ENCODE data around the gene SRXN1. TPM values are rescaled to one million over a fixed set of nuclear protein-coding genes. Genes with fewer than 3 reads are reported as not detected.

Gene SRXN1
- total RNA-seq (2021; fragmentation: NEBNext Ultra II Directional; extraction: Animal tissue kit (Norgen Biotek cat#: 25700)) = 10 to 100 TPM; 50.0 to 65.4 (median 58.3) TPM
- long read RNA-seq, partial matches to known transcripts = 0 of 1 reads
- long read RNA-seq, other reads (novel, unspliced or antisense) = 0 of 1 reads

DNA sequence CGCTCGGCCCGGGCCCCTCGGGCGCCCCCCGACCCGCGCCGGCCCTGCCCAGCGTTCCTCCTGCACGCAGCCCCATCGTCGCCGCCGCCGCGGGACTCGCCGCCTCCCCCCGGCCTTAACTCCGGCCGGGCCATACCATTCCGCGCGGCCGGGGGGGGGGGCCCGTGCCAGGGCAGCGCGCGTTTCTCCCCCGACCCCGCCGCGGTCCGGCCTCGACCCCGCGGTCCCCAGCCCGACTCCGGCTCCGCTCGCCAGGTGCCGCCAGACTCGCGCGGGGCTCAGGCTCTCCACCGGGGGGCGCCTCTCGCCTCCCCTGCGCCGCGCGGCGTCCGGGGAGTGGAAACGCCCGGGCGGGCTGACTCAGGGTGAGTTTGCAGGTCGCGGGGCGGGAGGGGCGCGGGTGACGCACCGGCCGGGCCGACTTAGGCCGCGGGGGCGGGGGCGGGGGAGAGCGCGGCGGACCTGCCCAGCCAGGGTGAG lies at the start of gene SRXN1:
Gene SRXN1 (minus strand): TSS at position 91 of the 480 bp plus-strand sequence. CDS start 15 bp downstream, at position 76.
- TF ChIP-seq, protein P1, sequence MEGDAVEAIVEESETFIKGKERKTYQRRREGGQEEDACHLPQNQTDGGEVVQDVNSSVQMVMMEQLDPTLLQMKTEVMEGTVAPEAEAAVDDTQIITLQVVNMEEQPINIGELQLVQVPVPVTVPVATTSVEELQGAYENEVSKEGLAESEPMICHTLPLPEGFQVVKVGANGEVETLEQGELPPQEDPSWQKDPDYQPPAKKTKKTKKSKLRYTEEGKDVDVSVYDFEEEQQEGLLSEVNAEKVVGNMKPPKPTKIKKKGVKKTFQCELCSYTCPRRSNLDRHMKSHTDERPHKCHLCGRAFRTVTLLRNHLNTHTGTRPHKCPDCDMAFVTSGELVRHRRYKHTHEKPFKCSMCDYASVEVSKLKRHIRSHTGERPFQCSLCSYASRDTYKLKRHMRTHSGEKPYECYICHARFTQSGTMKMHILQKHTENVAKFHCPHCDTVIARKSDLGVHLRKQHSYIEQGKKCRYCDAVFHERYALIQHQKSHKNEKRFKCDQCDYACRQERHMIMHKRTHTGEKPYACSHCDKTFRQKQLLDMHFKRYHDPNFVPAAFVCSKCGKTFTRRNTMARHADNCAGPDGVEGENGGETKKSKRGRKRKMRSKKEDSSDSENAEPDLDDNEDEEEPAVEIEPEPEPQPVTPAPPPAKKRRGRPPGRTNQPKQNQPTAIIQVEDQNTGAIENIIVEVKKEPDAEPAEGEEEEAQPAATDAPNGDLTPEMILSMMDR (IDR thresholded peaks at IDR 0.05) = peak; percentile 83
- peak within 1 kb of the TSS; percentile 95 for H3K4me3 Mint-ChIP-seq
- peak within 1 kb of the TSS; percentile 82 for H3K27ac Mint-ChIP-seq
- peaks cover 3% of the 10 kb centered on the region for H3K27me3 Mint-ChIP-seq (ENCODE audit: insufficient read depth)
- no peaks in the 10 kb centered on the region for H3K9me3 Mint-ChIP-seq
- peak; percentile 84 for DNase-seq
- H3K36me3 Mint-ChIP-seq (ENCODE audit: low read depth) = peaks cover 30% of the 10 kb centered on the region
- H3K4me1 Mint-ChIP-seq (ENCODE audit: low read depth) = peaks cover 49% of the 10 kb centered on the region

GRCh38 chr20:701401-702129 lies 48.6 kb upstream of the SRXN1 start:
- H3K27me3 Mint-ChIP-seq (ENCODE audit: insufficient read depth) = peaks cover 37% of the 10 kb centered on the region

GRCh38 chr20:699811-700338 lies 46.9 kb upstream of the SRXN1 start:
- H3K4me1 Mint-ChIP-seq (ENCODE audit: low read depth) = no peaks in the 10 kb centered on the region
- DNase-seq = no peak
- TF ChIP-seq, protein P1 (IDR thresholded peaks at IDR 0.05) = no peak
- H3K36me3 Mint-ChIP-seq (ENCODE audit: low read depth) = no peaks in the 10 kb centered on the region
- H3K27ac Mint-ChIP-seq = no peak overlapping the region
- H3K4me3 Mint-ChIP-seq = no peak overlapping the region
- peaks cover 36% of the 10 kb centered on the region for H3K27me3 Mint-ChIP-seq (ENCODE audit: insufficient read depth)
- no peaks in the 10 kb centered on the region for H3K9me3 Mint-ChIP-seq

More at GRCh38 chr20:701401-702129, 48.6 kb upstream of the SRXN1 start:
- Mint-ChIP-seq H3K27ac (no peak overlapping the region), H3K4me3 (no peak overlapping the region), H3K36me3 (ENCODE audit: low read depth) (no peaks in the 10 kb centered on the region), H3K4me1 (ENCODE audit: low read depth) (no peaks in the 10 kb centered on the region), H3K9me3 (no peaks in the 10 kb centered on the region)
- no peak for DNase-seq
- TF ChIP-seq, protein P1 (IDR thresholded peaks at IDR 0.05) = no peak

GRCh38 chr20:699342-699741 lies 46.3 kb upstream of the SRXN1 start:
- Mint-ChIP-seq H3K4me1 (ENCODE audit: low read depth) (no peaks in the 10 kb centered on the region), H3K27ac (no peak overlapping the region), H3K27me3 (ENCODE audit: insufficient read depth) (peaks cover 35% of the 10 kb centered on the region), H3K4me3 (no peak overlapping the region), H3K36me3 (ENCODE audit: low read depth) (no peaks in the 10 kb centered on the region), H3K9me3 (no peaks in the 10 kb centered on the region)
- TF ChIP-seq, protein P1 (IDR thresholded peaks at IDR 0.05) = no peak
- no peak for DNase-seq

DNA sequence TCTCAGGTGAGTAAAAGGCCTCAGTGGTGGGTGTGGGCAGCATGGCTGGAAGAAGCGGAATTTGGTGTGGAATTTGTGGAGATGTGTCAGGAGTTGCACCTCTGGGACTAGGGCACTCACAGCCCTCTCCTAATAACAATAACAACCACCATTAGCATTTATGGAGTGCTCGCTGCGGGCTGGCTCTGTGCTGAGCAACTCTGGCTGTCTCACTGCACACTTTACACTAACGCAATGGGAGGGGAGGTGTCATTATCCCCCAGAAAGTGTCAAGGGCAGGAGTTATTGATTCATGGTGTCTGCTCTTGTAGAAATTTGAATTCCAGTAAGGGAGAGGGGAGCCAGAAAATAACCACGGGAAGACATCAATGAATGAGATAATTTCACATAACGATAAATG lies 45.3 kb upstream of the SRXN1 start:
- H3K36me3 Mint-ChIP-seq (ENCODE audit: low read depth) = no peaks in the 10 kb centered on the region
- H3K4me1 Mint-ChIP-seq (ENCODE audit: low read depth) = no peaks in the 10 kb centered on the region
- TF ChIP-seq, protein P1 (IDR thresholded peaks at IDR 0.05) = no peak
- no peak overlapping the region for H3K4me3 Mint-ChIP-seq
- no peak for DNase-seq
- H3K27ac Mint-ChIP-seq = no peak overlapping the region
- peaks cover 41% of the 10 kb centered on the region for H3K27me3 Mint-ChIP-seq (ENCODE audit: insufficient read depth)
- H3K9me3 Mint-ChIP-seq = no peaks in the 10 kb centered on the region

Measured in HFFc6 (cell line).